ENCODE results near the gene ARSH. TPM values are rescaled to one million over a fixed set of nuclear protein-coding genes. Genes with fewer than 3 reads are reported as not detected.

The ARSH gene
- polyA plus RNA-seq, 1 donor from 2014 or later, result not detected

GRCh38 chrX:2984342-2984741 is 22.0 kb upstream of the ARSH start:
- Histone ChIP-seq H3K9me2 (ENCODE audit: insufficient read depth, low read length) (no peaks in the 10 kb centered on the region), H2AFZ (ENCODE audit: low read depth, low read length) (no peak overlapping the region), H3F3A (ENCODE audit: insufficient read depth, low read length, poor library complexity, severe bottlenecking) (no peaks in the 10 kb centered on the region), H3K9ac (ENCODE audit: low read length) (no peak overlapping the region), H3K9me3 (ENCODE audit: low read length) (no peaks in the 10 kb centered on the region), H3K4me2 (ENCODE audit: low read length) (no peak overlapping the region), H3K27ac (ENCODE audit: low read length) (no peak overlapping the region), H3K36me3 (ENCODE audit: insufficient read depth, low read length) (no peaks in the 10 kb centered on the region), H3K27me3 (ENCODE audit: insufficient read depth, low read depth, low read length) (no peaks in the 10 kb centered on the region), H3K4me3 (ENCODE audit: low read length) (no peak overlapping the region), H3K79me2 (replicated peaks; ENCODE audit: insufficient read depth, low read length) (no peaks in the 10 kb centered on the region), H4K20me1 (ENCODE audit: insufficient read depth) (no peaks in the 10 kb centered on the region)
- no peak for TF ChIP-seq RAD21 (conservative IDR thresholded peaks at IDR 0.05)
- no peak for TF ChIP-seq MXI1 (conservative IDR thresholded peaks at IDR 0.05; ENCODE audit: poor library complexity, severe bottlenecking)
- TF ChIP-seq CTCF (IDR thresholded peaks at IDR 0.05; ENCODE audit: poor library complexity, severe bottlenecking), result no peak
- TF ChIP-seq EZH2 (IDR thresholded peaks at IDR 0.05; ENCODE audit: borderline replicate concordance, insufficient read depth, low read length, poor library complexity, severe bottlenecking), result no peak
- TF ChIP-seq SMC3 (conservative IDR thresholded peaks at IDR 0.05; ENCODE audit: poor library complexity), result no peak

- no peak overlapping the region for H3K27ac ChIP-seq (ENCODE audit: low read length)
- H3K79me2 ChIP-seq (replicated peaks; ENCODE audit: insufficient read depth, low read length), result no peaks in the 10 kb centered on the region
- no peak overlapping the region for H3K9ac ChIP-seq (ENCODE audit: low read length)
- H3K9me2 ChIP-seq (ENCODE audit: insufficient read depth, low read length), result no peaks in the 10 kb centered on the region
- H4K20me1 ChIP-seq (ENCODE audit: insufficient read depth), result no peaks in the 10 kb centered on the region
- H3K9me3 ChIP-seq (ENCODE audit: low read length), result no peaks in the 10 kb centered on the region
- H3K27me3 ChIP-seq (ENCODE audit: insufficient read depth, low read depth, low read length), result no peaks in the 10 kb centered on the region
- H3F3A ChIP-seq (ENCODE audit: insufficient read depth, low read length, poor library complexity, severe bottlenecking), result no peaks in the 10 kb centered on the region
- H3K36me3 ChIP-seq (ENCODE audit: insufficient read depth, low read length), result no peaks in the 10 kb centered on the region
- TF ChIP-seq SMC3 (conservative IDR thresholded peaks at IDR 0.05; ENCODE audit: poor library complexity) (no peak), MXI1 (conservative IDR thresholded peaks at IDR 0.05; ENCODE audit: poor library complexity, severe bottlenecking) (no peak), RAD21 (conservative IDR thresholded peaks at IDR 0.05) (no peak), REST (IDR thresholded peaks at IDR 0.05; ENCODE audit: borderline replicate concordance) (no peak), TAF1 (IDR thresholded peaks at IDR 0.05; ENCODE audit: low read depth) (no peak), CTCF (IDR thresholded peaks at IDR 0.05; ENCODE audit: poor library complexity, severe bottlenecking) (no peak), EZH2 (IDR thresholded peaks at IDR 0.05; ENCODE audit: borderline replicate concordance, insufficient read depth, low read length, poor library complexity, severe bottlenecking) (no peak), POLR2AphosphoS5 (IDR thresholded peaks at IDR 0.05) (no peak), EP300 (conservative IDR thresholded peaks at IDR 0.05; ENCODE audit: poor library complexity, severe bottlenecking) (no peak)
- H3K4me3 ChIP-seq (ENCODE audit: low read length), result no peak overlapping the region
- H2AFZ ChIP-seq (ENCODE audit: low read depth, low read length), result no peak overlapping the region
- H3K4me2 ChIP-seq (ENCODE audit: low read length), result no peak overlapping the region
Measured at GRCh38 chrX:2989565-2989964, 16.8 kb upstream of the ARSH start.
